ENCODE data around the gene RAPGEF1. TPM values are rescaled to one million over a fixed set of nuclear protein-coding genes. Genes with fewer than 3 reads are reported as not detected.

The RAPGEF1 gene
- total RNA-seq, 1 experiment from 2014 or later: 55.6 TPM

DNA sequence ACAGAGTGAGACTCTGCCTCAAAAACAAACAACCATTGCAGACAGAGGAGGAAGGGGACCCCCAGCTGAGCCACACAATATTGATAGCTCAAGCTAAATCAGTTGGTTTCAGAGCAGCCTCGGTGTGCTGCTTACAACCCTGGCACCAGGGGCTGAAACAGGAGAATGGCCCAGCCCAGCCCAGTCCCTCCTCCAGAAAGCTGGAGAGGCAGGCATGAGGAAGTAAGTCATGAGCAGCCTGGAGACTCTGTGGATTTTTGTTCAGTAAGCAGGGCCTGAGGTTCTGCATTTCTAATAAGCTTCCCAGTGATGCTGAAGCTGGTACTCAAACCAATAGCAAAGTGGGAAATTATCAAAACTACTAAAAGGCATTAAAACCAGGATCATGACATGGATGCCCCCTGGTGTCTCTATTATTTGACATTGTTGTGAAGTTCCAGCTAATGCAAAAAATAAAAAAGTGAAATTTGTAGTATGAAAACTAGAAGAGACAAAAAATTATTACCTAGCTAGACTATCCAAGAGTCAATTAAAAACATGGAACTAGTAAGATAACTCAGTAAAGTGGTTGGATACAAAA is 180.4 kb downstream of the RAPGEF1 start:
- Histone ChIP-seq H3T11ph (ENCODE audit: low read length) (no peak overlapping the region), H3K9me3 (ENCODE audit: control insufficient read depth, low read depth, low read length) (peaks cover 6% of the 10 kb centered on the region), H2AK5ac (ENCODE audit: insufficient read length, low read length) (no peak overlapping the region), H4K91ac (ENCODE audit: insufficient read length, low read depth, low read length) (no peak overlapping the region), H3K56ac (ENCODE audit: insufficient read length, low read depth, low read length) (no peak overlapping the region), H3K4me1 (ENCODE audit: insufficient read depth, low read length) (no peaks in the 10 kb centered on the region), H2BK20ac (ENCODE audit: low read depth, low read length, poor library complexity, severe bottlenecking) (no peak overlapping the region), H3K79me2 (ENCODE audit: insufficient read depth, low read length) (no peaks in the 10 kb centered on the region), H3K27me3 (ENCODE audit: insufficient read depth, low read length) (peaks cover 5% of the 10 kb centered on the region; the same call in 1 of the 2 replicates), H3K79me1 (ENCODE audit: insufficient read depth, low read depth, low read length, poor library complexity, severe bottlenecking) (no peaks in the 10 kb centered on the region), H3K4me2 (ENCODE audit: insufficient read depth, insufficient read length, low read length) (no peak overlapping the region), H3K27ac (ENCODE audit: insufficient read length, low read depth, low read length) (no peak overlapping the region), H3K9ac (ENCODE audit: extremely low read depth, insufficient read length, low read length) (no peak overlapping the region), H2AFZ (ENCODE audit: low read length) (no peak overlapping the region), H3K14ac (ENCODE audit: insufficient read depth, low read length) (no peak overlapping the region), H2BK5ac (ENCODE audit: insufficient read length, low read length) (no peak overlapping the region), H4K8ac (replicated peaks; ENCODE audit: insufficient read length, low read depth, low read length) (no peak overlapping the region), H3K23ac (ENCODE audit: insufficient read length, low read depth, low read length) (no peak overlapping the region), H2BK15ac (ENCODE audit: low read depth, low read length) (no peak overlapping the region), H3K18ac (ENCODE audit: insufficient read length, low read depth, low read length) (no peak overlapping the region), H3K4ac (ENCODE audit: low read depth, low read length) (no peak overlapping the region), H2BK12ac (ENCODE audit: insufficient read length, low read depth, low read length) (no peak overlapping the region), H3K23me2 (ENCODE audit: insufficient read length, low read depth, low read length, poor library complexity, severe bottlenecking) (no peaks in the 10 kb centered on the region), H4K20me1 (ENCODE audit: control insufficient read depth, insufficient read depth, insufficient read length) (no peaks in the 10 kb centered on the region), H4K5ac (ENCODE audit: insufficient read length, low read depth, low read length) (no peak overlapping the region), H2BK120ac (ENCODE audit: low read depth, low read length, poor library complexity, severe bottlenecking) (no peak overlapping the region)
- no CpG with 5 or more reads among the region's 1 CpG for WGBS (ENCODE audit: extremely low coverage, insufficient read length, low lambda C conversion rate)
- Mint-ChIP-seq H3K36me3 (ENCODE audit: insufficient read depth in 1 of 3, low read depth in 3 of 3) (peaks cover 5 to 16% (median 6%) of the 10 kb centered on the region in 3 experiments; a peak in 4 of 7 replicates), H3K4me3 (no peak overlapping the region), H3K9me3 (peaks cover 29 to 41% of the 10 kb centered on the region in 2 experiments), H3K27me3 (ENCODE audit: low read depth) (peaks cover 26% of the 10 kb centered on the region), H3K4me1 (peaks cover 9 to 10% of the 10 kb centered on the region in 2 experiments), H3K27ac (no peak overlapping the region)
- no peak for DNase-seq
- TF ChIP-seq CTCF (conservative IDR thresholded peaks at IDR 0.05): no peak

Data from H9 (cell line).